ENCODE data around the gene NMB. TPM values are rescaled to one million over a fixed set of nuclear protein-coding genes. Genes with fewer than 3 reads are reported as not detected.

NMB gene
- polyA plus RNA-seq (2012; ENCODE audit: insufficient read depth, insufficient read length, low read depth): 6.4 TPM

- H3K4me1 ChIP-seq: peaks cover 8% of the 10 kb centered on the region
- TF ChIP-seq CTCF (IDR thresholded peaks at IDR 0.05; ENCODE audit: low read depth, low read length): peak; percentile 60
- no peaks in the 10 kb centered on the region for H3K9me3 ChIP-seq
- H3K4me3 ChIP-seq (ENCODE audit: low read depth, low read length): peak within 1 kb of the TSS; percentile 65
- peak; percentile 96 for DNase-seq
- H3K27me3 ChIP-seq: no peaks in the 10 kb centered on the region
- H3K36me3 ChIP-seq: no peaks in the 10 kb centered on the region
Measured at GRCh38 chr15:84658080-84658787, at the start of gene NMB. TSS of gene NMB (minus strand) at chr15:84658199. CDS start at chr15:84658152, 47 bp downstream.

- Histone ChIP-seq H3K4me3 (ENCODE audit: low read depth, low read length) (no peak overlapping the region), H3K36me3 (peaks cover 4% of the 10 kb centered on the region), H3K4me1 (no peaks in the 10 kb centered on the region), H3K27me3 (no peaks in the 10 kb centered on the region), H3K9me3 (no peaks in the 10 kb centered on the region)
- no peak for TF ChIP-seq CTCF (IDR thresholded peaks at IDR 0.05; ENCODE audit: low read depth, low read length)
- no peak for DNase-seq
Measured at GRCh38 chr15:84703808-84704207, 45.8 kb upstream of the NMB start.

- Histone ChIP-seq H3K36me3 (peaks cover 4% of the 10 kb centered on the region), H3K9me3 (no peaks in the 10 kb centered on the region), H3K27me3 (no peaks in the 10 kb centered on the region), H3K4me1 (no peaks in the 10 kb centered on the region), H3K4me3 (ENCODE audit: low read depth, low read length) (no peak overlapping the region)
- TF ChIP-seq CTCF (IDR thresholded peaks at IDR 0.05; ENCODE audit: low read depth, low read length): no peak
- DNase-seq: no peak
Measured at GRCh38 chr15:84702961-84703482, 45.0 kb upstream of the NMB start.

GRCh38 chr15:84699538-84700191, 41.7 kb upstream of the NMB start:
- no peak for DNase-seq
- TF ChIP-seq CTCF (IDR thresholded peaks at IDR 0.05; ENCODE audit: low read depth, low read length): no peak
- no peaks in the 10 kb centered on the region for H3K27me3 ChIP-seq
- no peaks in the 10 kb centered on the region for H3K4me1 ChIP-seq
- no peak overlapping the region for H3K4me3 ChIP-seq (ENCODE audit: low read depth, low read length)
- H3K36me3 ChIP-seq: no peaks in the 10 kb centered on the region
- no peaks in the 10 kb centered on the region for H3K9me3 ChIP-seq

- Histone ChIP-seq H3K27me3 (no peaks in the 10 kb centered on the region), H3K4me3 (ENCODE audit: low read depth, low read length) (no peak overlapping the region), H3K4me1 (no peaks in the 10 kb centered on the region), H3K36me3 (peaks cover 2% of the 10 kb centered on the region; the same call in 1 of the 2 replicates), H3K9me3 (no peaks in the 10 kb centered on the region)
- DNase-seq: no peak
- no peak for TF ChIP-seq CTCF (IDR thresholded peaks at IDR 0.05; ENCODE audit: low read depth, low read length)
Measured at GRCh38 chr15:84697236-84697990, 39.4 kb upstream of the NMB start.
